HCT116 (cell line): ENCODE data around the gene ZNF692.

ENCODE experiments used
- CEBPB ChIP-seq: IDR thresholded peaks from 2 replicates; pipeline ENCODE4 v1.6.1; 2012; ENCODE audit warnings: low read depth
- EGR1 ChIP-seq: IDR thresholded peaks from 2 replicates; pipeline ENCODE4 v1.6.1; 2012; ENCODE audit warnings: low read depth
- ELF1 ChIP-seq: IDR thresholded peaks from 2 replicates; pipeline ENCODE4 v1.6.1; 2012; ENCODE audit warnings: low read depth, borderline replicate concordance
- EZH2 ChIP-seq: fragments of 200-600 bp; sonication (generic); IDR thresholded peaks from 2 replicates; pipeline ENCODE4 v1.6.1; 2017; ENCODE audit warnings: antibody characterized with exemption, mixed run types
- EZH2phosphoT487 ChIP-seq: fragments of 200-600 bp; IDR thresholded peaks from 2 replicates; pipeline ENCODE4 v1.6.1; 2018; ENCODE audit warnings: antibody characterized with exemption, borderline replicate concordance
- POLR2A ChIP-seq: IDR thresholded peaks from 2 replicates; pipeline ENCODE4 v1.7.0; 2011; ENCODE audit warnings: borderline replicate concordance; ENCODE audit not compliant: insufficient read depth, insufficient read length; ENCODE audit errors: extremely low read depth
- POLR2AphosphoS5 ChIP-seq: IDR thresholded peaks from 2 replicates; pipeline ENCODE4 v1.6.1; 2011; ENCODE audit warnings: mild to moderate bottlenecking, low read depth, low read length, moderate library complexity
- RAD21 ChIP-seq: IDR thresholded peaks from 2 replicates; pipeline ENCODE4 v1.6.1; 2012; ENCODE audit warnings: low read depth, mild to moderate bottlenecking
- SIN3A ChIP-seq: IDR thresholded peaks from 2 replicates; pipeline ENCODE4 v1.6.1; 2012; ENCODE audit warnings: low read depth
- SP1 ChIP-seq: IDR thresholded peaks from 2 replicates; pipeline ENCODE4 v1.6.1; 2012; ENCODE audit warnings: low read depth
- YY1 ChIP-seq: IDR thresholded peaks from 2 replicates; pipeline ENCODE4 v1.6.1; 2011; ENCODE audit warnings: low read length, low read depth, moderate library complexity, mild to moderate bottlenecking; ENCODE audit not compliant: insufficient replicate concordance; ENCODE audit errors: extremely low read depth
- TF ChIP-seq, protein P1 (sequence below), 3 experiments: fragments of 200-600 bp in 1 of 3; sonication (generic) in 1 of 3; IDR thresholded peaks in 2 of 3; conservative IDR thresholded peaks in 1 of 3; 2 replicates each; pipeline ENCODE4 v1.5.1; 2012 to 2017; ENCODE audit warnings: low read depth in 2 of 3, low read length in 2 of 3, antibody characterized with exemption in 1 of 3, borderline replicate concordance in 1 of 3, control low read depth in 1 of 3, mild to moderate bottlenecking in 1 of 3, mixed read lengths in 1 of 3, mixed run types in 1 of 3, moderate library complexity in 1 of 3; ENCODE audit not compliant: insufficient read depth in 1 of 3
- TF ChIP-seq, protein P2 (sequence below): IDR thresholded peaks from 2 replicates; pipeline ENCODE4 v1.6.1; 2012; ENCODE audit warnings: low read depth

DNA sequence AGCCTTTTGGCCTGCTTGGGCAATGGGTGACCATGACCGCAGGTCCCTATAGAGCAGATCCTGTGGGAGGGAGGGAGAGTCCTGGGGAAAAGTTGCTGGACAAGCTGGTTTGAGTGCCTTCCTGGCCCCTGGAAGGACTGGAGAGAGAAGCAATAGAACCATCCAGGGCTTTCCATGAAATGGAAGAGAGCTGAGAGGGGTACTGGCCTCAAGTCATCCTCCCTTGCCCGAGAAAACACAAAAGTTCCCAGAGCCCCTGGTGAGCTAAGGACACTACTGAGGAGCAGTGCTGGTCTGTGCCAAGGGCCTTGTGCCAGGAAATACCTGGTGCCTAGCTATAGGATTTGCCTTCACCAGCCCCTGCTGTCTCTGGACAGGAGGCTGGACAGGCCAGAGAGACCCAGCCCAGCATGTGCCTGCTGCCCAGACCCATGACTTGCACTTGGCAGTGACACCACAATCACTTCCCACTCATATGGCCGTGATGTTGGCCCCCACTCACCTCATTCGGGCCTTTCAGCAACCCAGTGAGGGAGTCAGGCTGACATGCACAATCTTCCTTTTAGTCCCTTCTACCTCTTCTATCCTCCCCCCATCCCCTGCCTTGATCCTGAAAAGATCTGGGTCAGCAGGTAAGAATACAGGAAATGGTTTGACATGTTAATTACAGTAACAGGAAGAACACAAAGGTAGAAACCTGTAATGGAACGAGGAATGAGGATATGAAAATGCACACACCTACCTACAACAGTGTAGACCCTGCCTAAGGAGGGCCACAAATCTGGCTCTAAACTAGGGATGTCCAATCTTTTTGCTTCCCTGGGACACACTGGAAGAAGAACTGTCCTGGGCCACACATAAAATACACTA, 40.1 kb downstream of the ZNF692 start:
- TF ChIP-seq EZH2 (no peak), POLR2AphosphoS5 (no peak), SP1 (no peak), CEBPB (no peak), EGR1 (no peak), POLR2A (no peak), YY1 (no peak), RAD21 (no peak), ELF1 (no peak), EZH2phosphoT487 (no peak), SIN3A (no peak)
- TF ChIP-seq, protein P1, sequence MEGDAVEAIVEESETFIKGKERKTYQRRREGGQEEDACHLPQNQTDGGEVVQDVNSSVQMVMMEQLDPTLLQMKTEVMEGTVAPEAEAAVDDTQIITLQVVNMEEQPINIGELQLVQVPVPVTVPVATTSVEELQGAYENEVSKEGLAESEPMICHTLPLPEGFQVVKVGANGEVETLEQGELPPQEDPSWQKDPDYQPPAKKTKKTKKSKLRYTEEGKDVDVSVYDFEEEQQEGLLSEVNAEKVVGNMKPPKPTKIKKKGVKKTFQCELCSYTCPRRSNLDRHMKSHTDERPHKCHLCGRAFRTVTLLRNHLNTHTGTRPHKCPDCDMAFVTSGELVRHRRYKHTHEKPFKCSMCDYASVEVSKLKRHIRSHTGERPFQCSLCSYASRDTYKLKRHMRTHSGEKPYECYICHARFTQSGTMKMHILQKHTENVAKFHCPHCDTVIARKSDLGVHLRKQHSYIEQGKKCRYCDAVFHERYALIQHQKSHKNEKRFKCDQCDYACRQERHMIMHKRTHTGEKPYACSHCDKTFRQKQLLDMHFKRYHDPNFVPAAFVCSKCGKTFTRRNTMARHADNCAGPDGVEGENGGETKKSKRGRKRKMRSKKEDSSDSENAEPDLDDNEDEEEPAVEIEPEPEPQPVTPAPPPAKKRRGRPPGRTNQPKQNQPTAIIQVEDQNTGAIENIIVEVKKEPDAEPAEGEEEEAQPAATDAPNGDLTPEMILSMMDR (IDR thresholded peaks at IDR 0.05 in 2 of 3, conservative IDR thresholded peaks at IDR 0.05 in 1 of 3; ENCODE audit: borderline replicate concordance in 1 of 3, insufficient read depth in 1 of 3, low read depth in 2 of 3, low read length in 2 of 3): no peak
- TF ChIP-seq, protein P2, sequence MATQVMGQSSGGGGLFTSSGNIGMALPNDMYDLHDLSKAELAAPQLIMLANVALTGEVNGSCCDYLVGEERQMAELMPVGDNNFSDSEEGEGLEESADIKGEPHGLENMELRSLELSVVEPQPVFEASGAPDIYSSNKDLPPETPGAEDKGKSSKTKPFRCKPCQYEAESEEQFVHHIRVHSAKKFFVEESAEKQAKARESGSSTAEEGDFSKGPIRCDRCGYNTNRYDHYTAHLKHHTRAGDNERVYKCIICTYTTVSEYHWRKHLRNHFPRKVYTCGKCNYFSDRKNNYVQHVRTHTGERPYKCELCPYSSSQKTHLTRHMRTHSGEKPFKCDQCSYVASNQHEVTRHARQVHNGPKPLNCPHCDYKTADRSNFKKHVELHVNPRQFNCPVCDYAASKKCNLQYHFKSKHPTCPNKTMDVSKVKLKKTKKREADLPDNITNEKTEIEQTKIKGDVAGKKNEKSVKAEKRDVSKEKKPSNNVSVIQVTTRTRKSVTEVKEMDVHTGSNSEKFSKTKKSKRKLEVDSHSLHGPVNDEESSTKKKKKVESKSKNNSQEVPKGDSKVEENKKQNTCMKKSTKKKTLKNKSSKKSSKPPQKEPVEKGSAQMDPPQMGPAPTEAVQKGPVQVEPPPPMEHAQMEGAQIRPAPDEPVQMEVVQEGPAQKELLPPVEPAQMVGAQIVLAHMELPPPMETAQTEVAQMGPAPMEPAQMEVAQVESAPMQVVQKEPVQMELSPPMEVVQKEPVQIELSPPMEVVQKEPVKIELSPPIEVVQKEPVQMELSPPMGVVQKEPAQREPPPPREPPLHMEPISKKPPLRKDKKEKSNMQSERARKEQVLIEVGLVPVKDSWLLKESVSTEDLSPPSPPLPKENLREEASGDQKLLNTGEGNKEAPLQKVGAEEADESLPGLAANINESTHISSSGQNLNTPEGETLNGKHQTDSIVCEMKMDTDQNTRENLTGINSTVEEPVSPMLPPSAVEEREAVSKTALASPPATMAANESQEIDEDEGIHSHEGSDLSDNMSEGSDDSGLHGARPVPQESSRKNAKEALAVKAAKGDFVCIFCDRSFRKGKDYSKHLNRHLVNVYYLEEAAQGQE: no peak
